Glutamatergic neuron (in vitro differentiated cells): ENCODE data around the gene FBXW12. TPM values are rescaled to one million over a fixed set of nuclear protein-coding genes. Genes with fewer than 3 reads are reported as not detected.

ENCODE experiments used
- DNase-seq: peaks from one replicate; pipeline ENCODE4 v3.0.0; 2022
- H3K27ac Mint-ChIP-seq: one replicate; pipeline ENCODE4 v1.8.0; 2020; ENCODE audit warnings: mild to moderate bottlenecking, mixed read lengths, inconsistent platforms; ENCODE audit not compliant: unreplicated experiment
- H3K27me3 Mint-ChIP-seq: one replicate; pipeline ENCODE4 v1.8.0; 2020; ENCODE audit warnings: mild to moderate bottlenecking, moderate library complexity, mixed read lengths, inconsistent platforms; ENCODE audit not compliant: unreplicated experiment
- H3K36me3 Mint-ChIP-seq: one replicate; pipeline ENCODE4 v1.8.0; 2020; ENCODE audit warnings: mild to moderate bottlenecking, mixed read lengths, inconsistent platforms; ENCODE audit not compliant: unreplicated experiment
- H3K4me1 Mint-ChIP-seq: one replicate; pipeline ENCODE4 v1.8.0; 2020; ENCODE audit warnings: mild to moderate bottlenecking, low read depth, mixed read lengths, inconsistent platforms; ENCODE audit not compliant: unreplicated experiment
- H3K4me3 Mint-ChIP-seq: one replicate; pipeline ENCODE4 v1.8.0; 2020; ENCODE audit warnings: mild to moderate bottlenecking, mixed read lengths, inconsistent platforms; ENCODE audit not compliant: unreplicated experiment
- H3K9me3 Mint-ChIP-seq: one replicate; pipeline ENCODE4 v1.8.0; 2020; ENCODE audit warnings: mild to moderate bottlenecking, moderate library complexity, mixed read lengths, inconsistent platforms; ENCODE audit not compliant: unreplicated experiment
- total RNA-seq: library from RNA; stranded (reverse); fragmentation: NEBNext Ultra II Directional; extraction: Animal tissue kit (Norgen Biotek cat#: 25700); gene quantifications from one replicate; pipeline ENCODE4 v1.2.1, GENCODE V29; 2021; ENCODE audit not compliant: unreplicated experiment
- TF ChIP-seq, protein P1 (sequence below): fragments of 200-600 bp; sonication (generic); IDR thresholded peaks from one replicate; pipeline ENCODE4 v1.5.0; 2021; ENCODE audit not compliant: partially characterized antibody, unreplicated experiment

Gene FBXW12
- total RNA-seq, 1 donor from 2014 or later = 0.66 TPM

DNA sequence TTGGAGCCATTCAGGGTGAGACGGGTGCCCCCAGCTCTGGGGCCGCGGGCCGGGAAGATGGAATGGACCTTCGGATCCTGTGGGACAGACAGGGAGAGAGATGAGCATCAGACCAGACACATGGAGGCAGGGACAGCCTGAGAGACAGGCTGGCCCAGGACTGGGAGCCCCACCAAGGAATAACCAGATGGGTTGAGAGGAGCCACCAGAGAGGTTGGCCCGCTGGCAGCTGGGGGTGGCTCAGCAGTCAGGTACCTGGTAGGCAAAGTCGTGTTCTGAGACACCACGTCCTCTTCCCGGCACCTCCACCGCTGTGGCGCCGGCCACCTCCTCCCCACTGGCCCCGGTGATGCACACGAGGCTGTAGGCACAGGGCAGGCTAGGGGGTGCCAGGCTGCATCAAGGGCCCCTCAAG, 44.1 kb downstream of the FBXW12 start:
- Mint-ChIP-seq H3K4me1 (no peaks in the 10 kb centered on the region), H3K36me3 (no peaks in the 10 kb centered on the region), H3K4me3 (no peak overlapping the region), H3K9me3 (peaks cover 2% of the 10 kb centered on the region), H3K27me3 (peaks cover 5% of the 10 kb centered on the region), H3K27ac (no peak overlapping the region)
- TF ChIP-seq, protein P1, sequence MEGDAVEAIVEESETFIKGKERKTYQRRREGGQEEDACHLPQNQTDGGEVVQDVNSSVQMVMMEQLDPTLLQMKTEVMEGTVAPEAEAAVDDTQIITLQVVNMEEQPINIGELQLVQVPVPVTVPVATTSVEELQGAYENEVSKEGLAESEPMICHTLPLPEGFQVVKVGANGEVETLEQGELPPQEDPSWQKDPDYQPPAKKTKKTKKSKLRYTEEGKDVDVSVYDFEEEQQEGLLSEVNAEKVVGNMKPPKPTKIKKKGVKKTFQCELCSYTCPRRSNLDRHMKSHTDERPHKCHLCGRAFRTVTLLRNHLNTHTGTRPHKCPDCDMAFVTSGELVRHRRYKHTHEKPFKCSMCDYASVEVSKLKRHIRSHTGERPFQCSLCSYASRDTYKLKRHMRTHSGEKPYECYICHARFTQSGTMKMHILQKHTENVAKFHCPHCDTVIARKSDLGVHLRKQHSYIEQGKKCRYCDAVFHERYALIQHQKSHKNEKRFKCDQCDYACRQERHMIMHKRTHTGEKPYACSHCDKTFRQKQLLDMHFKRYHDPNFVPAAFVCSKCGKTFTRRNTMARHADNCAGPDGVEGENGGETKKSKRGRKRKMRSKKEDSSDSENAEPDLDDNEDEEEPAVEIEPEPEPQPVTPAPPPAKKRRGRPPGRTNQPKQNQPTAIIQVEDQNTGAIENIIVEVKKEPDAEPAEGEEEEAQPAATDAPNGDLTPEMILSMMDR = no peak
- no peak for DNase-seq

DNA sequence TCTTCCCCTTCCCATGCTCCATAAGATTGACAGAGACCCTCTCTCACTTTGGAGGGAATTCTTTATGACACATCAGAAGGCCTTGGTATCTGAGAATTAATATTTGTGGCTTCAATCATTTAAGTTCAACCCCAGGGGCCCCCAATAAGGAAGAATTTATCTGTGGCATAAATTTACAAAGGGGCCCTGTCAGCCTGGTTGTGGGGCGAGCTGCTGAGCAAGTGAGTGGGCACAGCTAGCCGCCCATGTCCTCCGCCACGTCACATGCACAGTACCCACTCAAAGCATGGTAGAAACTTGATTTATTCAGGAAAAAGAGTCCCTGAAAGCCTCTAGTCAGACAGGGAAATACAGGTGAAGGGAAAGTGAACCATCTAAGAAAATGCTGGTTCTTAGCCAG, 44.5 kb downstream of the FBXW12 start:
- no peaks in the 10 kb centered on the region for H3K4me1 Mint-ChIP-seq
- no peak for DNase-seq
- H3K27ac Mint-ChIP-seq = no peak overlapping the region
- TF ChIP-seq, protein P1 = no peak
- H3K9me3 Mint-ChIP-seq = peaks cover 2% of the 10 kb centered on the region
- H3K36me3 Mint-ChIP-seq = no peaks in the 10 kb centered on the region
- H3K4me3 Mint-ChIP-seq = no peak overlapping the region
- H3K27me3 Mint-ChIP-seq = peaks cover 5% of the 10 kb centered on the region

DNA sequence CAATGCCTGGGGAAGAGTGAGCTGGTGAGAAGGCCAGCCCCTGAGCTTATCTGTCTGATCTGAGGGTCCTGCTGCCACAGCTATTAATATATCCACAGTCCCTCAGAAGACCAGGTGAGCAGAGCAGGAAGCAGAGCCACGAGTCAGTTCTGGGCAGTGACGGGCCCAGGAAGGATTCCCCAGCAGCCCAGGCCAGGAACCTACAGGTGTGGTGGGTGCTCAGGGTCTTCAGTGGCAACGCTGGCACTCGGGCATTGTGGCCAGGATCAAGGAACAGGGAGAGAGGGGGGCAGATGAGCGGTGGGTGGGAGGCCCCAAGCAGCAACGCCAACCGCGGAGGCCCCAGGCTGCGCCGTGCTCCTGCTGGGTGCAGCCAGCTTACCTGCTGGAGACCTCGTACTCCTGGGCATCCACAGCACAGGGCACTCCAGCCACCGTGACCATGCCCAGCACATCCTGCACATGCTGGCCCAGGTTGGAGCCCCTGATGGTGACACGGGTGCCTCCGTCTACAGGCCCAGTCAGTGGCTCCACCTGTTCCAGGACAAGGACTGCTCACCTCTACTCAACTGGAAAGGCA, 45.6 kb downstream of the FBXW12 start:
- Mint-ChIP-seq H3K27me3 (peaks cover 5% of the 10 kb centered on the region), H3K9me3 (peaks cover 2% of the 10 kb centered on the region), H3K36me3 (no peaks in the 10 kb centered on the region), H3K4me3 (no peak overlapping the region), H3K27ac (no peak overlapping the region), H3K4me1 (no peaks in the 10 kb centered on the region)
- TF ChIP-seq, protein P1 = no peak
- no peak for DNase-seq

DNA sequence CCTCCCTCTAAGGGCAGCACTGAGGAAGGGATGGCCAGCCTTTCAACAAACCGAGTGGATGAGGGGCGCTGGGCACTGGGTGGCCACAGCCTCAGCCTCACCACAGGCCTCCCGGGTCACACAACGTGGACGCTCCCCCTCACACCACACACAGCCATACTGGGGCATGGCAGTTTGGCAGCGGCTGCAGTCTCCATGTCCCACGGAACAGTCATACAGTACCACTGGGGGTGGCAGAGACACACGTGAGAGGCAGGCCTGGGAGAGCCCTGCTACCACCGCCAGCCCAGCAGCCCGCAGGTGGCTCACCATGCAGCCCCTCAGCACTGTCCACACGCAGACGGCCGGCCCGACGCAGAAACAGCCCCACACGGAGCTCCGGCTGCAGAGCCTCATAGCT, 46.1 kb downstream of the FBXW12 start:
- no peaks in the 10 kb centered on the region for H3K36me3 Mint-ChIP-seq
- peaks cover 5% of the 10 kb centered on the region for H3K27me3 Mint-ChIP-seq

DNA sequence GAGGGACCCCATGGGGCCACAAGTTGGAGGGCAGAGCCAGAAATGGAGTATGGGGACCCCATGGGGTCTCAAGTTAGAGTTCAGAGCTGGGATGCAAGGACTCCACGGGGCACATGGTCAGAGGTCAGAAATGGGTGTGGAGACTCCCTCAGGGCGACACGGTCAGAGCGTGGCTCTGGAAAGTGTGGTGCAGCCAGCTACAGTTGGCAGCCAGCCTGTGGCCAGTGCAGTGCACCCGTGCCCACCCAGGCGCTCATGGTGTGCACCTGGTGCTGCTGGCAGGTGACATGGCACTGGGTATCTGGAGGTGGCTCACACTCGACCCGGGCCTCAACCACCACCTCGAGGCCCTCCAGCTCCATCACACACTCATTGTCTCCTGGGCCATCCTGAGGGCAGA, 46.6 kb downstream of the FBXW12 start:
- H3K4me1 Mint-ChIP-seq = peaks cover 3% of the 10 kb centered on the region
- no peak overlapping the region for H3K4me3 Mint-ChIP-seq
- H3K9me3 Mint-ChIP-seq = no peaks in the 10 kb centered on the region
- H3K36me3 Mint-ChIP-seq = no peaks in the 10 kb centered on the region
- no peak overlapping the region for H3K27ac Mint-ChIP-seq
- peaks cover 5% of the 10 kb centered on the region for H3K27me3 Mint-ChIP-seq
- DNase-seq = no peak
- TF ChIP-seq, protein P1 = no peak

More for the DNA sequence above, 46.1 kb downstream of the FBXW12 start:
- Mint-ChIP-seq H3K27ac (no peak overlapping the region), H3K9me3 (peaks cover 2% of the 10 kb centered on the region), H3K4me1 (peaks cover 3% of the 10 kb centered on the region), H3K4me3 (no peak overlapping the region)
- TF ChIP-seq, protein P1 = no peak
- DNase-seq = no peak
